ENCODE data around the gene CDH4. TPM values are rescaled to one million over a fixed set of nuclear protein-coding genes. Genes with fewer than 3 reads are reported as not detected.

The CDH4 gene
- total and polyA plus RNA-seq, 2 of the 8 experiments (the other 6 are each of a cell fraction or from before 2014, with no cell fraction given), result 4.3 to 7.9 TPM

- TF ChIP-seq SP1 (IDR thresholded peaks at IDR 0.05; ENCODE audit: low read depth, low read length), result no peak
- no peak for TF ChIP-seq JUND (IDR thresholded peaks at IDR 0.05; ENCODE audit: low read length)
- TF ChIP-seq TEAD4 (IDR thresholded peaks at IDR 0.05; ENCODE audit: low read depth, low read length), result no peak
- TF ChIP-seq PHF8 (conservative IDR thresholded peaks at IDR 0.05; ENCODE audit: low read depth, low read length), result no peak
- TF ChIP-seq RBBP5 (IDR thresholded peaks at IDR 0.05; ENCODE audit: borderline replicate concordance, low read depth, low read length), result no peak
- TF ChIP-seq SIX5 (IDR thresholded peaks at IDR 0.05; ENCODE audit: low read depth, low read length), result no peak
- TF ChIP-seq GABPA (IDR thresholded peaks at IDR 0.05; ENCODE audit: borderline replicate concordance, insufficient read depth, low read length), result no peak
- no peak for TF ChIP-seq JUN (IDR thresholded peaks at IDR 0.05; ENCODE audit: low read depth, low read length)
These were observed 162.5 kb downstream of the CDH4 start (continued) for GRCh38 chr20:61414455-61414991.

Measured in H1 (cell line).